ENCODE measurements around the gene MVK.

The MVK gene

GRCh38 chr12:109567967-109568366, 5.6 kb upstream of the MVK start:
- DNase-seq = no peak

GRCh38 chr12:109568486-109568885, 5.1 kb upstream of the MVK start:
- no peak for DNase-seq

- no peak for DNase-seq
These were observed 1.7 kb upstream of the MVK start for GRCh38 chr12:109571773-109572505.

- no peak for DNase-seq
These were observed 1.1 kb upstream of the MVK start for GRCh38 chr12:109572506-109572845.

DNA sequence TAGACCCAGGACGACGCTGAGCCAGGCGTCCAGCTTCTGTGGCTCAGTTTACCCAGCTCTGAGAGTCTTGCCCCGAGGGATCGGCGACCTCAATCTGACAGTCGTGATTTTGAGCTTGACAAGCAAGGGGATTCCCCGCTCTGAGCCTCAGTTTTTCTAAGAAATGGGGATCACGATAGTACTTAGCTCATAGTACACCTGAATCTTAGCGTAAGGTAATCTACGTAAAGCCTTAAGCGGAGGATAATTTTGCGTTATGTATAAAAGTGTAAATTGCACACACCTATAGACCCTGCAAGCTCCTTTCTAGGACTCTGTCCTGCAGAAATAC, 285 bp downstream of the MVK start:
- DNase-seq = no peak

- no peak for DNase-seq
These were observed 2.1 kb downstream of the MVK start for GRCh38 chr12:109575683-109576082.

GRCh38 chr12:109577311-109577710, 3.7 kb downstream of the MVK start:
- DNase-seq = no peak

GRCh38 chr12:109578330-109578927, 4.8 kb downstream of the MVK start:
- no peak for DNase-seq

DNA sequence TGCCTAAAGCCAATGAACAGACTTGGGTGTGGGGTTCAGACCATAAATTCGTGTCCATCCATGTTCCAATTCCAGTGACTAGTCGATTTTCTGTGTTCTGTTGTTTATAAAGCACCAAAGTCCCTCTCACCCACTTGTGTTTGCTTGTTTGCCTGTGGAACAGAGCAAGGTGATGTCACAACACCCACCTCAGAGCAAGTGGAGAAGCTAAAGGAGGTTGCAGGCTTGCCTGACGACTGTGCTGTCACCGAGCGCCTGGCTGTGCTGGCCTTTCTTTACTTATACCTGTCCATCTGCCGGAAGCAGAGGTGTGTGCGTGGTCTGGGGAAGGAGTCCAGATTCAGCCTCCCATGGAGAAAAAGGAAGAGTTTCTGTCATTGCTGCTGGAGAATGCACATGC, 6.0 kb downstream of the MVK start:
- DNase-seq = no peak

- no peak for DNase-seq
These were observed 6.7 kb downstream of the MVK start for GRCh38 chr12:109580272-109580671.

DNA sequence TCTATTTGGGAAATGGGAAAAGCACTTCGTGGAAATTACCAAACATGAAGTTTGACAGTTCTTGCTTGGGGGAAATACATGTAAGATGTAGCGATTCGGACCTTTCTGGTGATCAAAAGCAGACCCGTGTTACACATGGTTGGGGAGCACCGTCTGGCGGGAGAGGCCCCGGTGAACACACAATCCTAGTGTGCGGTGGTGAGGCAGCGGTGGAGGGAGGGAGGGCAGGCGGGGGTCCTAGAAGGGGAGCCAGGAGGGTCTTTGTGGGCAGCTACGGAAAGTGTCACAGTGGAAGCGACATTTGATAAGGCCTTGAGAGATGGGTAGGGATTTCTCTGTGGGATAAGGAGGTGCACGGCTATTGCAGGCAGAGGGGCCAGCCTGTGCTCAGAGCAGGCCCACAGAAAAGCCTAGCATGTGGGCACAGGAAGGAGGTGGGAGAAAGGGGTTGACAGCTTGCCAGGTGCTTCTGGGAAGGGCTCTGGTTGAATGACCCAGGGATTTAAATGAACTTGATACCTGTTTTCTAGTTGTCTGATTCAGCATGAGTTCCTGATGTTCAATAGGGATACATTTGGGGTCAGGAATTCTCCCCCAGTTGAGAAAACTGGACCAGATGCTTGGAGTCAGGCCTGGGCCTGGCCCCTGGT, 7.2 kb downstream of the MVK start:
- no peak for DNase-seq

DNA sequence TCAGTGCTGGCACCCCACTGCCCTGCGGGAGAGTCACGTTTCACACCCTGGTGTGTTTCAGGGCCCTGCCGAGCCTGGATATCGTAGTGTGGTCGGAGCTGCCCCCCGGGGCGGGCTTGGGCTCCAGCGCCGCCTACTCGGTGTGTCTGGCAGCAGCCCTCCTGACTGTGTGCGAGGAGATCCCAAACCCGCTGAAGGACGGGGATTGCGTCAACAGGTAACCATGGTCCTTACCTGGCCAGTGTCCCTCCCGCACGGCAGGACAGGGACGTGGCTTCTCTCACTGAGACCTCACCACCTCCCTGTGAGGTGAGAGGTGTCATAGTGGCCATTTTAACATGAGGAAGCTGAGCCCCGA, 7.7 kb downstream of the MVK start:
- DNase-seq = no peak

DNA sequence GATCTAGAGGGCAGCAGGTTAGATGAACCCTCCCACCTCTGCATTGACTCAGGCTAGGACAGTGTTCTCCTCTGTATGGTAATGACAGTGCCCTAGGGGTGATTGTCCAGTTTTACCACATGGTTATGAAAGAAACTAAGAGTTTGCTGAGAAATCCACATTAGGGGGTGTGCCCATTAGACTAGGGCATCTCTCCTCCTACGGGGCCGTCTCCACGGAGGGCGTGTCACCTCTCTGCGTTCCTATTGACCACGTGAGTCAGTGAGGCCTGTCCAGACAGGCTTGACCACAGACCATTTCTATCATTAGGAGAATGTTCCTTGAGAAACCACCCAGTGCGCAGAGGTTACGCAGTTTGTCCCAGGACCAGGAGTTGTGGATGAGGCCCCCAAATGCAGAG, 8.3 kb downstream of the MVK start:
- no peak for DNase-seq

- no peak for DNase-seq
These were observed 9.0 kb downstream of the MVK start for GRCh38 chr12:109582636-109583035.

DNA sequence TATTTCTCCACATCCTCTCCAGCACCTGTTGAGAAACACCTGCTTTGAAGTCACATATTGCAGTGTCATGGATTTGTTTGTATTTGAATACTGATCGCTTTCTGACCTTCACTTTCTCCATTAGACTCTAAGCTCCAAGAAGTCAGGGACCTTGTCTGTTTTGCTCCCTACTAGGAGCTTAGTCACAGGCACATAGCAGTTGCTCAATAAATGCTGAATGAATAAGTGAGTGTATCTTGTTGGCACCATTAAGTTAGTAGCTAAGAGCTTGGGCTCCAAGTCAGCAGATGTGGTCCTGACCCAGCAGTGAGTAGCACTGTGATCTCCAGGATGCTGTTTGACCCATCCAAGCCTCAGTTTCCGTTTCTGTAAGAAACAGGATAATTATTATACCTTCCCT, 10.1 kb downstream of the MVK start:
- no peak for DNase-seq

DNA sequence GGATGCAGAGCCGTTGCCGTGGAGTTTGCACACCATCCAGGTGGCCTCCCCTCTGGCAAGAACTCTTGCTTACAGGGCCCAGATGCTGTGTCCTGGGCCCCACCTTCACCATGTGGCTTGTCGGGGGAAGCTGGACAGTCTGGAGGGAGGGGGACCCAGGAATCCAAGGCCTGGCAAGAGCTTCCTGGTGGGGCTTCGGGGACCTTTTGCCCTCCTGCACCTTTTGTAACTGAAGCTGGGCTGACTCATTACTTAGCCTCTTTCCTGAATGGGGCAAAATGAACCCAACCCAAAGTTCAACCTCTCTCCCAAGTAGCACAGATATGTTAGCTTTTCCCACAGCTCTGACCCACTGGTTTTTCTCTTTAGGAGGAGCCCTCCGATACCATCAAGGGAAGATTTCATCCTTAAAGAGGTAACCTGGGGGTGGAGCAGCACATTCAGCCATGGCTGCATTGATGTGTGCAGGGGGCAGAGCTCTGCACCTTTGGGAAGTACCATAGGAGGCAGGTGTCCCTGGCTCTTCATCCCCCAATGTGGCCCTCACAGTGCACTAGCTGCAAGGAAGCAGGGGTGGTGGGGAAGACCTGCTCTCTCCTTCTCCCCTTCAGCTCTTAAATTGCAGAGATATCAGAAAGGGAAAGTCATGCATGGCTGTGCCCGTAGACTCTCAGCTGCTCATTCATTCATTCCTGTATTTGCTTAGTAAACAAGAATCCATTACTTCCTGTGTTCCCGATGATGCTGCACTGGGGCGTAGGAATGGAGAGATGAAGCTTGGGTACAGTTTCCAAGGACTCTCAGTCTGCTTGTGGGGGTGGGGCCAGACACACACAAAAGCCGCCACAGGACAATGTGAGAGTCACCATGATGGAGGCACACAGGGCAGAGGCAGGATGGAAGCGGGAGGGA, 13.0 kb downstream of the MVK start:
- no peak for DNase-seq

GRCh38 chr12:109587921-109588320, 14.3 kb downstream of the MVK start:
- no peak for DNase-seq

DNA sequence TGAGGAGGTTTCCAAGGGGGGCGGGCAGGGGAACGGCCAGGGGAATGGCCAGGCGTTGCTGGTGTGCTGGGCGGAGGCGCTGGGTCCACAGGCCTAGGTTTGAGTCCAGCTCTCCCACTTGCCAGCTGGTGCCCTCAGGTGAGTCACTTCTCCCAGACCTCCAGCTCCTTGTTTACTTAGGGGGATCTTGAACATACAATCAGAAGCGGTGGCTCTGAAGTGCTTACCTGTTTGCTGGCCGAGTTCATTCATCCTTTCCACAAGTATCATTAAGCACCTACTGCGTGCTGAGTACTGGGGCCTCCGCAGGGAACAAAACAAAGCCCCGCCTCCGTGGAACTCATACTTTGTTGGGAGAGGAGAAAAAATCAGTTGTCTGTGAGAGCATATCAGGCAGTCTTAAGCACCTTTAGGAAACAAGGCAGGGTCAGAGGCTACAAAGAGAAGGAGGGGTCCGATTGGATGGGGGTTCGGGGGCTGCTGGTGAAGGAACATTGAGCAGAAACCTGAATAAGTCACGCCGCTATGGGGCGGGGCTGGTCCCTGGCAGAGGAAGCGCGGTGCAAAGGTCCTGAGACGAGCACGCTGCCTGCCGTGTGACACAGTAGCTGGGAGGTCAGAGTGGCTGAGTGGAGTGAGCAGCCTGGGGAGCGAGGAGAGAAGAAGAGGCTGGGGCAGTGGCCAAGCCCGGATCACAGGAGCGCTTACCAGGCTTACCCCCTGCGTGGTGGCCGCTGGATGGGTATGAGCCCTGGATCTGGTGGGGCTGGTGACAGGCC, 15.1 kb downstream of the MVK start:
- DNase-seq = no peak

DNA sequence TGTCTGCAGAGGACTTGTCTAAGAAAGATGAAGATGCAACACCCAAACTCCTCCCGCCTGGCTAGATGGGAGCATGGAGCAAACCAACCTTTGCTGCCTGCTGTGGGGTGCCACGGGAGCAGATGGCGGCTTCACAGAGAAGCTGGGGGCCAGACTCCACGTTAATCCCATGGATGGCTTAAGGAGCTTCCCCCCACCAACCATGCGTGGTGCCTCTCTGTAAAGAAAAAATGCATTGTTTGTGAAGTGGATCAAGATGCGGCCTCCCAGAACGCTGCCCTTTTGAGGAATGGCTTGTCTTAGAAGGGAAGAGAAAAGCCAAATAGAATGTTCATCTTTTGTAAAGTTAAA, 15.6 kb downstream of the MVK start:
- DNase-seq = no peak

GRCh38 chr12:109589691-109590245, 16.2 kb downstream of the MVK start:
- DNase-seq = no peak

- no peak for DNase-seq
These were observed 17.0 kb downstream of the MVK start for GRCh38 chr12:109590566-109590965.

DNA sequence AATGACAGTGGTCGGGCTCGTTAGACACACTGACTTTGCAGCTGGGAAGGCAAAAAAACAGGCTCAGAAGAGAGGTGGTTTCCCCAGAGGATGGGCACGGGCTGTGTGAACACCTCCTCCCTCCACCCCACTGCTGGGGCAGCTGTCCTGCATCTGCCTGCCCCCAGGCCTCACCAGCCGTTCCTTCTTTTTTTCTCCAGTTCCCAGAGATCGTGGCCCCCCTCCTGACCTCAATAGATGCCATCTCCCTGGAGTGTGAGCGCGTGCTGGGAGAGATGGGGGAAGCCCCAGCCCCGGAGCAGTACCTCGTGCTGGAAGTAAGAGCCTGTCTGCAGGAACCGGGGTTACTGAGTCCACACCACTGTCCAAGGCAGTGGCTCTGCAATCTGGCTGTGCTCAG, 17.4 kb downstream of the MVK start:
- DNase-seq = no peak
